ENCODE data around the gene GAB2. TPM values are rescaled to one million over a fixed set of nuclear protein-coding genes. Genes with fewer than 3 reads are reported as not detected.

Gene GAB2
- total RNA-seq, 4 donors from 2014 or later, result 13.4 to 28.4 (median 19.8) TPM

DNA sequence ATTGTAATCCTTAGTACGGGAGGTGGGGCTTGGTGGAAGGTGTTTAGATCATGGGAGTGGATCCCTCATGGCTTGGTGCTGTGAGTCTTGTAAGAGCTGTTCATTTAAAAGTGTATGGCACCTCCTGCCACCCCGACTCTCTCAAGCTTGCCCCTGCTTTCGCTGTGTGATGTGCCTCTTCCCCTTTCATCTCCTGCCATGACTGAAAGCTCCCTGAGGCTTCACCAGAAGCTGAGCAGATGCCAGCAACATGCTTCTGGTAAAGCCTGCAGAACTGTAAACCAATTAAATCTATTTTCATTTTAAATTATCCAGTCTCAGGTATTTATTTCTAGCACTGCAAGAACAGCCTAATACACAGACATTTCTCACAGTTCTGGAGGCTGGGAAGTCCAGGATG is 40.8 kb downstream of the GAB2 start:
- Histone ChIP-seq H3K36me3 (no peaks in the 10 kb centered on the region), H3K4me1 (no peaks in the 10 kb centered on the region), H3K9me3 (no peaks in the 10 kb centered on the region), H3K27me3 (no peaks in the 10 kb centered on the region), H3K27ac (no peak overlapping the region), H3K4me3 (no peak overlapping the region)
- 88% methylated on average over 3 of the region's 3 CpGs for WGBS
- DNase-seq (ENCODE audit: low spot score in 2 of 2), result no peak
- no peak for TF ChIP-seq POLR2A (IDR thresholded peaks at IDR 0.05)
- TF ChIP-seq POLR2AphosphoS5 (IDR thresholded peaks at IDR 0.05), result no peak
- TF ChIP-seq CTCF (IDR thresholded peaks at IDR 0.05), result no peak
- TF ChIP-seq EP300 (IDR thresholded peaks at IDR 0.05), result no peak

DNA sequence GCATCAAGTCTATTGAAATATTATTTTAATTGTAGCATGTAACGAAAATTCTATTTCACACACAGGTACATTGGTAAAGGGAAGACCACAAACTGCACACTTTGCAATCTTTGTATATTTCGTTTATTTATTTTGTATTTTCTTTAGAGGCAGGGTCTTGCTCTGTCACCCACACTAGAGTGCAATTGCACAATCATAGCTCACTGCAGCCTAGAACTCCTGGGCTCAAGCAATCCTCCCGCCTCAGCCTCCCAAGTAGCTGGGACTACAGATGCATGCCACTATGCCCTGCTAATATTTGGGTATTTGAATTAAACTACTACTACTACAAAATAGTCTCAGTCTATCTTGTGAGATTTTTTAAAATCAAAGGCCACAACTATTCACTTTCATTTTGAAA is 42.7 kb downstream of the GAB2 start:
- 60% methylated on average over 3 of the region's 3 CpGs for WGBS
- TF ChIP-seq EP300 (IDR thresholded peaks at IDR 0.05) (no peak), POLR2AphosphoS5 (IDR thresholded peaks at IDR 0.05) (no peak), POLR2A (IDR thresholded peaks at IDR 0.05) (no peak), CTCF (IDR thresholded peaks at IDR 0.05) (no peak)
- Histone ChIP-seq H3K4me3 (no peak overlapping the region), H3K4me1 (peaks cover 9% of the 10 kb centered on the region), H3K9me3 (no peaks in the 10 kb centered on the region), H3K27me3 (no peaks in the 10 kb centered on the region), H3K27ac (no peak overlapping the region), H3K36me3 (no peaks in the 10 kb centered on the region)
- DNase-seq (ENCODE audit: low spot score in 2 of 2), result no peak

- H3K27me3 ChIP-seq, result no peaks in the 10 kb centered on the region
- no peaks in the 10 kb centered on the region for H3K9me3 ChIP-seq
- TF ChIP-seq CTCF (IDR thresholded peaks at IDR 0.05) (no peak), EP300 (IDR thresholded peaks at IDR 0.05) (no peak), POLR2A (IDR thresholded peaks at IDR 0.05) (no peak), POLR2AphosphoS5 (IDR thresholded peaks at IDR 0.05) (no peak)
- peaks cover 9% of the 10 kb centered on the region for H3K4me1 ChIP-seq
- H3K4me3 ChIP-seq, result no peak overlapping the region
- 88% methylated on average over 1 of the region's 1 CpG for WGBS
- no peaks in the 10 kb centered on the region for H3K36me3 ChIP-seq
- DNase-seq (ENCODE audit: low spot score in 2 of 2), result no peak
- H3K27ac ChIP-seq, result no peak overlapping the region
Measured at GRCh38 chr11:78373689-78374088, 43.9 kb downstream of the GAB2 start.

DNA sequence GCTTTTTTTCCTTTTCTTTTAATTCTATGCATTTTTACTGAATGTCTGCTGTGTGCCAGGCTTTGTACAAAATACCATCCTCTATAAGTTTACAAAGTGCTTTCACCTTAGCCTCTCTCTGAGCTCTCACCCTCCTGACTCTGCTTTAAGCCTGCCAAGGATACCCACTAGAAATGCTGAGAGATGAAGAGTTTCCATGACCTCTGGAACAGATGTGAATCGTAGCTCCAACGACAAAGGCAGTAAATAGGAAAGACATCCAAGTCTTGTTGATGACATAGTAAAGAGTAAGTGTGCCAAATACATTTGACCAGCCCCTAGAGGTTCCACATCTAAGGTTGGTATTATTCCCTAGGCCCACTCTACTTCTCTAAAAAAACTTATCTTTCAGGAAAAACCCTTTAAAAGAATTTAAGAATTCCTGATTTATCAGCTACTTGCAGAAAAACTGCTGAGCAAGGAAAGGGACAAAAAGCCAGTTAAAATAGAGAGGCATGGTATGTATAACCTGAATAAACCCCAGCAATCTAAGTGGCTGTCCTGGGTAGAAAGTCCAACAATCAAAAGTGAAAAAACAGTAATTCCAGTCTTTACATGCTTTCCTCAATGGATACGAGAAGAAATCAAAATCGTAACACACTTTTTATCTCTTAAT is 45.4 kb downstream of the GAB2 start:
- H3K27me3 ChIP-seq, result no peaks in the 10 kb centered on the region
- DNase-seq (ENCODE audit: low spot score in 2 of 2), result no peak
- no peak for TF ChIP-seq POLR2A (IDR thresholded peaks at IDR 0.05)
- TF ChIP-seq EP300 (IDR thresholded peaks at IDR 0.05), result no peak
- TF ChIP-seq CTCF (IDR thresholded peaks at IDR 0.05), result no peak
- TF ChIP-seq POLR2AphosphoS5 (IDR thresholded peaks at IDR 0.05), result no peak
- no peaks in the 10 kb centered on the region for H3K9me3 ChIP-seq
- no peak overlapping the region for H3K4me3 ChIP-seq
- H3K4me1 ChIP-seq, result peaks cover 9% of the 10 kb centered on the region
- WGBS, result 55% methylated on average over 4 of the region's 4 CpGs
- no peak overlapping the region for H3K27ac ChIP-seq
- no peaks in the 10 kb centered on the region for H3K36me3 ChIP-seq

- Histone ChIP-seq H3K36me3 (no peaks in the 10 kb centered on the region), H3K9me3 (no peaks in the 10 kb centered on the region), H3K27me3 (no peaks in the 10 kb centered on the region), H3K27ac (no peak overlapping the region), H3K4me3 (no peak overlapping the region), H3K4me1 (peaks cover 9% of the 10 kb centered on the region)
- no peak for DNase-seq (ENCODE audit: low spot score in 2 of 2)
- WGBS, result 58% methylated on average over 5 of the region's 5 CpGs
- TF ChIP-seq POLR2AphosphoS5 (IDR thresholded peaks at IDR 0.05), result no peak
- no peak for TF ChIP-seq POLR2A (IDR thresholded peaks at IDR 0.05)
- no peak for TF ChIP-seq EP300 (IDR thresholded peaks at IDR 0.05)
- TF ChIP-seq CTCF (IDR thresholded peaks at IDR 0.05), result no peak
Measured at GRCh38 chr11:78371221-78371891, 46.3 kb downstream of the GAB2 start.

Measured in suprapubic skin (tissue), 4 donors.